VCaP (cell line): Measurements from ENCODE around the gene MLYCD.
A peak's percentile ranks its signal among the peaks of the same experiment; 100 is the strongest.

Source experiments
- H3K27ac ChIP-seq: fragments of 450-650 bp; 2 replicates; pipeline ENCODE4 v1.5.1; 2017
- CTCF ChIP-seq: fragments of 450-650 bp; conservative IDR thresholded peaks from 2 replicates; pipeline ENCODE4 v1.5.1; 2017; ENCODE audit warnings: mild to moderate bottlenecking, moderate library complexity

MLYCD gene

GRCh38 chr16:83895942-83896341 is 3.0 kb upstream of the MLYCD start:
- TF ChIP-seq CTCF: no peak
- no peak overlapping the region for H3K27ac ChIP-seq

GRCh38 chr16:83899272-83899897 is 470 bp downstream of the MLYCD start:
- TF ChIP-seq CTCF: no peak
- peak overlapping the region; percentile 75 for H3K27ac ChIP-seq

- H3K27ac ChIP-seq: peak overlapping the region; percentile 75
These were observed 1.1 kb downstream of the MLYCD start for GRCh38 chr16:83899978-83900377.

GRCh38 chr16:83900571-83900970 is 1.7 kb downstream of the MLYCD start:
- H3K27ac ChIP-seq: no peak overlapping the region
- no peak for TF ChIP-seq CTCF

More at GRCh38 chr16:83899978-83900377, 1.1 kb downstream of the MLYCD start:
- no peak for TF ChIP-seq CTCF

GRCh38 chr16:83901101-83901500 is 2.2 kb downstream of the MLYCD start:
- H3K27ac ChIP-seq: no peak overlapping the region
- no peak for TF ChIP-seq CTCF

GRCh38 chr16:83903751-83904150 is 4.8 kb downstream of the MLYCD start:
- H3K27ac ChIP-seq: no peak overlapping the region
- TF ChIP-seq CTCF: no peak

- H3K27ac ChIP-seq: no peak overlapping the region
- no peak for TF ChIP-seq CTCF
These were observed 7.8 kb downstream of the MLYCD start for GRCh38 chr16:83906683-83907082.
